Neural cell (in vitro differentiated cells): ENCODE data around the gene GSK3B. TPM values are rescaled to one million over a fixed set of nuclear protein-coding genes. Genes with fewer than 3 reads are reported as not detected.

Experiments
- H2AFZ ChIP-seq: fragments of 200-600, 300-800 bp; sonication (generic), shearing (Covaris generic); 2 replicates; pipeline ENCODE4 v1.6.0; 2014; ENCODE audit warnings: low read depth, mild to moderate bottlenecking, antibody characterized with exemption, low read length, moderate library complexity
- H3F3A ChIP-seq: fragments of 200-600 bp; shearing (Covaris generic); 2 replicates; pipeline ENCODE4 v1.6.1; 2016; ENCODE audit warnings: mild to moderate bottlenecking, moderate library complexity, mixed read lengths, antibody characterized with exemption, low read length; ENCODE audit not compliant: insufficient read depth, poor library complexity, severe bottlenecking
- H3K27ac ChIP-seq: fragments of 200-600, 300-800 bp; sonication (generic), shearing (Covaris generic); 2 replicates; pipeline ENCODE4 v1.5.1; 2014; ENCODE audit warnings: mild to moderate bottlenecking, low read length, moderate library complexity
- H3K27me3 ChIP-seq: fragments of 300-800, 200-600 bp; sonication (generic), shearing (Covaris generic); 2 replicates; pipeline ENCODE4 v1.6.0; 2014; ENCODE audit warnings: mild to moderate bottlenecking, low read depth, low read length, moderate library complexity; ENCODE audit not compliant: insufficient read depth
- H3K36me3 ChIP-seq: fragments of 300-800, 200-600 bp; sonication (generic), shearing (Covaris generic); 2 replicates; pipeline ENCODE4 v1.5.1; 2014; ENCODE audit warnings: mild to moderate bottlenecking, antibody characterized with exemption, low read length, moderate library complexity; ENCODE audit not compliant: insufficient read depth
- H3K4me2 ChIP-seq: fragments of 300-800, 200-600 bp; sonication (generic), shearing (Covaris generic); 2 replicates; pipeline ENCODE4 v1.6.0; 2014; ENCODE audit warnings: mild to moderate bottlenecking, low read length
- H3K4me3 ChIP-seq: fragments of 300-800, 200-600 bp; sonication (generic), shearing (Covaris generic); 2 replicates; pipeline ENCODE4 v1.5.1; 2014; ENCODE audit warnings: mild to moderate bottlenecking, low read length, moderate library complexity
- H3K79me2 ChIP-seq: fragments of 200-600 bp; shearing (Covaris generic); replicated peaks from 2 replicates; pipeline ENCODE4 v1.6.0; 2014; ENCODE audit warnings: mild to moderate bottlenecking, low read length, moderate library complexity; ENCODE audit not compliant: insufficient read depth
- H3K9ac ChIP-seq: fragments of 300-800, 200-600 bp; sonication (generic), shearing (Covaris generic); 2 replicates; pipeline ENCODE4 v1.6.1; 2016; ENCODE audit warnings: mild to moderate bottlenecking, low read length, mixed read lengths
- H3K9me2 ChIP-seq: fragments of 200-600 bp; shearing (Covaris generic); 2 replicates; pipeline ENCODE4 v1.6.1; 2016; ENCODE audit warnings: mild to moderate bottlenecking, low read length, mixed read lengths; ENCODE audit not compliant: insufficient read depth
- H3K9me3 ChIP-seq: fragments of 200-600, 300-800 bp; sonication (generic), shearing (Covaris generic); 2 replicates; pipeline ENCODE4 v1.6.1; 2016; ENCODE audit warnings: mild to moderate bottlenecking, mixed run types, low read length, moderate library complexity, mixed read lengths
- H4K20me1 ChIP-seq: fragments of 200-600 bp; shearing (Covaris generic); 2 replicates; pipeline ENCODE4 v1.6.1; 2016; ENCODE audit warnings: mild to moderate bottlenecking, mixed run types; ENCODE audit not compliant: insufficient read depth
- CTCF ChIP-seq: fragments of 450-650 bp; IDR thresholded peaks from 2 replicates; pipeline ENCODE4 v1.5.1; 2014; ENCODE audit warnings: antibody characterized with exemption, mild to moderate bottlenecking, moderate library complexity; ENCODE audit not compliant: poor library complexity, severe bottlenecking
- EP300 ChIP-seq: fragments of 450-650 bp; conservative IDR thresholded peaks from 2 replicates; pipeline ENCODE4 v1.6.1; 2014; ENCODE audit warnings: antibody characterized with exemption, mild to moderate bottlenecking, moderate library complexity; ENCODE audit not compliant: poor library complexity, severe bottlenecking
- EZH2 ChIP-seq: fragments of 200-600, 300-800 bp; shearing (Covaris generic), sonication (generic); IDR thresholded peaks from 2 replicates; pipeline ENCODE4 v1.6.1; 2014; ENCODE audit warnings: antibody characterized with exemption, low read length, borderline replicate concordance, mild to moderate bottlenecking; ENCODE audit not compliant: insufficient read depth, poor library complexity, severe bottlenecking
- MXI1 ChIP-seq: fragments of 450-650 bp; conservative IDR thresholded peaks from 2 replicates; pipeline ENCODE4 v1.6.1; 2014; ENCODE audit warnings: antibody characterized with exemption, mild to moderate bottlenecking; ENCODE audit not compliant: poor library complexity, severe bottlenecking
- POLR2AphosphoS5 ChIP-seq: IDR thresholded peaks from 2 replicates; pipeline ENCODE4 v1.6.1; 2012
- RAD21 ChIP-seq: fragments of 450-650 bp; conservative IDR thresholded peaks from 2 replicates; pipeline ENCODE4 v1.6.1; 2014; ENCODE audit warnings: antibody characterized with exemption, mild to moderate bottlenecking, moderate library complexity
- REST ChIP-seq: IDR thresholded peaks from 2 replicates; pipeline ENCODE4 v1.6.1; 2012; ENCODE audit warnings: borderline replicate concordance
- SMC3 ChIP-seq: fragments of 450-650 bp; conservative IDR thresholded peaks from 2 replicates; pipeline ENCODE4 v1.6.1; 2014; ENCODE audit warnings: antibody characterized with exemption, mild to moderate bottlenecking, moderate library complexity; ENCODE audit not compliant: poor library complexity
- TAF1 ChIP-seq: IDR thresholded peaks from 2 replicates; pipeline ENCODE4 v1.6.1; 2012; ENCODE audit warnings: low read depth
- polyA plus RNA-seq: library from polyadenylated mRNA; depleted of rRNA; stranded (reverse); fragments of >200 nt; gene quantifications from 2 replicates; pipeline ENCODE4 v1.2.3, GENCODE V29; 2014

Gene GSK3B
- polyA plus RNA-seq, 1 donor from 2014 or later: 48.5 TPM

- TF ChIP-seq MXI1 (no peak), POLR2AphosphoS5 (no peak), SMC3 (no peak), RAD21 (no peak), TAF1 (no peak), REST (no peak), CTCF (no peak), EZH2 (no peak), EP300 (no peak)
- no peaks in the 10 kb centered on the region for H3K9me3 ChIP-seq
- H3K4me2 ChIP-seq: no peak overlapping the region
- H3K27ac ChIP-seq: no peak overlapping the region
- no peaks in the 10 kb centered on the region for H4K20me1 ChIP-seq
- H3K9me2 ChIP-seq: no peaks in the 10 kb centered on the region
- H3F3A ChIP-seq: no peaks in the 10 kb centered on the region
- H3K27me3 ChIP-seq: no peaks in the 10 kb centered on the region
- H3K36me3 ChIP-seq: peaks cover 6% of the 10 kb centered on the region
- no peak overlapping the region for H3K4me3 ChIP-seq
- peaks cover 5% of the 10 kb centered on the region for H3K79me2 ChIP-seq
- H2AFZ ChIP-seq: no peak overlapping the region
- no peak overlapping the region for H3K9ac ChIP-seq
These were observed 210.6 kb downstream of the GSK3B start for GRCh38 chr3:119883461-119884160.

- Histone ChIP-seq H2AFZ (no peak overlapping the region), H3F3A (no peaks in the 10 kb centered on the region), H3K79me2 (peaks cover 5% of the 10 kb centered on the region), H3K4me3 (no peak overlapping the region), H3K9ac (no peak overlapping the region), H3K36me3 (no peaks in the 10 kb centered on the region), H4K20me1 (no peaks in the 10 kb centered on the region), H3K27me3 (no peaks in the 10 kb centered on the region), H3K9me2 (no peaks in the 10 kb centered on the region), H3K4me2 (no peak overlapping the region), H3K27ac (no peak overlapping the region), H3K9me3 (no peaks in the 10 kb centered on the region)
- TF ChIP-seq EP300: no peak
- no peak for TF ChIP-seq RAD21
- TF ChIP-seq CTCF: no peak
- TF ChIP-seq TAF1: no peak
- no peak for TF ChIP-seq MXI1
- TF ChIP-seq POLR2AphosphoS5: no peak
- no peak for TF ChIP-seq EZH2
- TF ChIP-seq REST: no peak
- TF ChIP-seq SMC3: no peak
These were observed 213.3 kb downstream of the GSK3B start for GRCh38 chr3:119880966-119881365.
